Measurements from ENCODE around the gene AP1G1. TPM values are rescaled to one million over a fixed set of nuclear protein-coding genes. Genes with fewer than 3 reads are reported as not detected.

The AP1G1 gene
- total and polyA plus RNA-seq, 3 experiments from 2014 or later: 10.9 to 83.3 (median 80.4) TPM

DNA sequence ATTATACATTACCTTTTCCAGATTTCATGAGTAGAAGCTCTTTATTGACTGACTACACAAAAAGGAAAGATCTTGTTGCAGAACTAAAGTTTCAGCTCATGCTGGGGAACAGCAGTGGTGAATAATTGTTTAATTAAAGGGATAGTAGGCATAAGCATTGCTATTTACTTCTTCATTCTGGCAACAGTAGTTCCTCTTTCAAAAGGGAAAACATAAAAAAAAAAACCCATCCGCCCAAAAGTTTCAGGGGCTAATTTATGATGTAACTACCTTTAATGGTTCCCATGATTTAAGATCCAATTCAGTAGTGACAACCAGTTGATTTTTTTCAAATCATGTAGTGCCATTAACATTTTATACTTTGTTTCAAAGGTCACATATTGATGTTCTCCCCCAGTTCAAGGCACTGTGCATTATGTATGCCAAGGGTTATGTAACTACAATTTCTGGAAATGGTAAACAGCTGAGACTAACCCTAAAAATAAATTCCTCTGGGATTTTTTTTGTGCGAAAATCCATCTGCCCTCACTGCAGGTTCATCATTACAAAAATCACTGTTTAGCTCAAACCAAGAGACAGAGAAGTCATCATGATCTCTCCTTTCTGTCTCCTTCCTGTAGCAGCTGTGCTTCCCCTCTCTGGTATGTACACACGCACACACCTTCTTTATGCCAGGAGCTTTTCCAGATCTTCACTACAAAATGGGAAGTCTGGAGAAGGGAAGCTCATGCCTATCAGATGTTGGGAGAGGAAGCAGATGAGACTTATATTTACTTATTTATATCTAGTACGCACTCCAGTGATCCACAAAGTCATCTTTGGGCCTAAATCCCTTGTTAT lies 81.9 kb downstream of the AP1G1 start:
- peaks cover 0 to 28% (median 2%) of the 10 kb centered on the region in 3 donors for H3K36me3 Mint-ChIP-seq
- H3K9me3 Mint-ChIP-seq: no peaks in the 10 kb centered on the region
- ChIA-PET POLR2A (interaction anchor here (0.5 to 0.7 kb wide), 2 partner anchors 61 to 167 kb away, joined by 3 read pairs; no protein-coding TSS in a partner anchor), CTCF (interaction anchor here (1.1 to 1.4 kb wide), 2 partner anchors 11 to 162 kb away, joined by 3 to 4 read pairs; no protein-coding TSS in a partner anchor)
- Histone ChIP-seq H3K4me1 (ENCODE audit: insufficient read depth, low read length) (peaks cover 6% of the 10 kb centered on the region), H3K27me3 (ENCODE audit: insufficient read depth, low read length, poor library complexity, severe bottlenecking) (no peaks in the 10 kb centered on the region), H3K9me3 (ENCODE audit: low read length) (no peaks in the 10 kb centered on the region), H3K4me3 (ENCODE audit: low read length) (no peak overlapping the region), H3K36me3 (ENCODE audit: insufficient read depth, low read length) (peaks cover 3% of the 10 kb centered on the region), H3K27ac (ENCODE audit: low read depth, low read length) (no peak overlapping the region)
- H3K27me3 Mint-ChIP-seq: no peaks in the 10 kb centered on the region
- H3K4me3 Mint-ChIP-seq: peak overlapping the region in 1 of 7 donors; percentile 34
- DNase-seq: no peak
- peaks cover 13 to 18% (median 17%) of the 10 kb centered on the region in 3 donors for H3K4me1 Mint-ChIP-seq
- H3K27ac Mint-ChIP-seq: peak overlapping the region in 1 of 8 donors; percentile 30

DNA sequence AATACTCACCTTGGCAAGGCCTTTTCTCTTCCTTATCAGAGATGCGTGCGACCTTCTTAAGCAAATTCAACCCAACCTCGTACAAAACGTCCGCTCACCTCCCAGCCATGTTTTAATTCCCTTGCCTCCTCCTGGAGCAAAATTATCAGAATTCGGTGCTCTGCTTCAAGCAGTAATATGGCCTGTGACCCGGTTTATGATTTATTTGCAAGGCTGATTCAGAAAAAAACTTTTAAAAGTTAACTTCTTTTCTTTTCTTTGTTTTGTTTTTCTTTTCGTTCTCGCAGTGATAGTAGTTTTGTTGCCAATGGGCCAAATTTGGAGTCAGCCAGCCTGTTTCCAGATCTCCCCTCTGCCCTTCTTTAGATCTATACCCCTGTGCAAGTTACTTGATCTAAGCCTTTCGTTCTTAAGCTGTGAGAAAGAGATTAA lies 84.3 kb downstream of the AP1G1 start, which contains the start of gene PHLPP2:
PHLPP2 (minus strand) TSS at position 382 of the 432 bp plus-strand sequence. CDS start 9,906 bp downstream, outside the sequence.
- peaks cover 6% of the 10 kb centered on the region for H3K4me1 ChIP-seq (ENCODE audit: insufficient read depth, low read length)
- H3K27ac ChIP-seq (ENCODE audit: low read depth, low read length): peak within 1 kb of the TSS; percentile 51
- Mint-ChIP-seq H3K27me3 (no peaks in the 10 kb centered on the region), H3K4me1 (peaks cover 13 to 19% (median 18%) of the 10 kb centered on the region in 3 donors), H3K36me3 (peaks cover 0 to 5% (median 0%) of the 10 kb centered on the region in 3 donors), H3K9me3 (no peaks in the 10 kb centered on the region), H3K27ac (peak within 1 kb of the TSS; percentile 51 to 95 (median 86)), H3K4me3 (peak within 1 kb of the TSS; percentile 80 to 89 (median 86))
- ChIA-PET POLR2A (no interaction called here), CTCF (no interaction called here)
- no peaks in the 10 kb centered on the region for H3K27me3 ChIP-seq (ENCODE audit: insufficient read depth, low read length, poor library complexity, severe bottlenecking)
- DNase-seq: no peak
- H3K4me3 ChIP-seq (ENCODE audit: low read length): peak within 1 kb of the TSS; percentile 43
- no peaks in the 10 kb centered on the region for H3K9me3 ChIP-seq (ENCODE audit: low read length)
- H3K36me3 ChIP-seq (ENCODE audit: insufficient read depth, low read length): no peaks in the 10 kb centered on the region

DNA sequence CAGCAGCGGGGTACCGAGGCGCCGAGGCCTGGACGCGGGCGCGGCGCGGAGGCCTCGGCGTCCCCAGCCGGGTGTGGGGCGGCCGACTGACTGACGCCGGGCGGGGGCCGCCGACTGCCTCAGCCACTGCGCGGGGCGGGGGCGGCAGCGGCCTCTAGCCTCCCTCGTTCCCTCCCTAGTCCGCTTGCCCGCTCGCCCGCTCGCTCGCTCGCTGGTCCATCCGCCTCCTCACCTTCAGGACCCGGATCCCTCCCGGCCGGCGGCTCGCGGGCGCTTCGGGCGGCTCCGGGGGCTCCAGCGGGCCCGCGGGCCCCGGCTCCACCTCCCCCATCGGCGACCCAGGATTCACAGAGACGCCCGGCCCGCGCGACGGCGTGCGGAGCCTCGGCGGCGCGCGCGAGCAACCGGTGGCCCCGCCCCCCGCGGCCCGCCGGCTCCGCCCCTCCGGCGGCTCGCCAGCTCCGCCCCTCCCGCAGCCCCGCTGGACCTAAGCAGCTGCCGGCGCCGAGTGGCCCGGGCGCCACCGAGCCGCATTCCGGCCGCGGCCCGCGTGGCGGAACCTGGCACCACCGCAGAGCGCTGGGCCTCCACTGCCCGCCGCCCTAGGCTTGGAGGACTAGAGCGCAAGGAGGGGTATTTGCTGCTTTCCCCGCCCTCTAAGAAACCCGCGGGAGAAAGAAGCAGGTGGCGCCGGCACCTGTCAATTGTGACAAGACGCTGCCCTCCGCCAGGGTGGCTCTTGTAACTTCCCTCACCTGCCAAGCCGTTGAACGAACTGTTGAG lies 84.9 kb downstream of the AP1G1 start:
- peaks cover 6% of the 10 kb centered on the region for H3K4me1 ChIP-seq (ENCODE audit: insufficient read depth, low read length)
- no peaks in the 10 kb centered on the region for H3K27me3 Mint-ChIP-seq
- no peaks in the 10 kb centered on the region for H3K36me3 ChIP-seq (ENCODE audit: insufficient read depth, low read length)
- peak overlapping the region; percentile 51 to 95 (median 86) for H3K27ac Mint-ChIP-seq
- H3K4me3 ChIP-seq (ENCODE audit: low read length): peak overlapping the region; percentile 43
- peak overlapping the region; percentile 80 to 89 (median 86) for H3K4me3 Mint-ChIP-seq
- H3K4me1 Mint-ChIP-seq: peaks cover 13 to 19% (median 18%) of the 10 kb centered on the region in 3 donors
- no peaks in the 10 kb centered on the region for H3K27me3 ChIP-seq (ENCODE audit: insufficient read depth, low read length, poor library complexity, severe bottlenecking)
- CTCF ChIA-PET: no interaction called here
- peaks cover 0 to 5% (median 3%) of the 10 kb centered on the region in 3 donors for H3K36me3 Mint-ChIP-seq
- no peaks in the 10 kb centered on the region for H3K9me3 ChIP-seq (ENCODE audit: low read length)
- POLR2A ChIA-PET: no interaction called here
- peak; percentile 72 to 89 (median 81) for DNase-seq
- H3K9me3 Mint-ChIP-seq: no peaks in the 10 kb centered on the region
- peak overlapping the region; percentile 51 for H3K27ac ChIP-seq (ENCODE audit: low read depth, low read length)

DNA sequence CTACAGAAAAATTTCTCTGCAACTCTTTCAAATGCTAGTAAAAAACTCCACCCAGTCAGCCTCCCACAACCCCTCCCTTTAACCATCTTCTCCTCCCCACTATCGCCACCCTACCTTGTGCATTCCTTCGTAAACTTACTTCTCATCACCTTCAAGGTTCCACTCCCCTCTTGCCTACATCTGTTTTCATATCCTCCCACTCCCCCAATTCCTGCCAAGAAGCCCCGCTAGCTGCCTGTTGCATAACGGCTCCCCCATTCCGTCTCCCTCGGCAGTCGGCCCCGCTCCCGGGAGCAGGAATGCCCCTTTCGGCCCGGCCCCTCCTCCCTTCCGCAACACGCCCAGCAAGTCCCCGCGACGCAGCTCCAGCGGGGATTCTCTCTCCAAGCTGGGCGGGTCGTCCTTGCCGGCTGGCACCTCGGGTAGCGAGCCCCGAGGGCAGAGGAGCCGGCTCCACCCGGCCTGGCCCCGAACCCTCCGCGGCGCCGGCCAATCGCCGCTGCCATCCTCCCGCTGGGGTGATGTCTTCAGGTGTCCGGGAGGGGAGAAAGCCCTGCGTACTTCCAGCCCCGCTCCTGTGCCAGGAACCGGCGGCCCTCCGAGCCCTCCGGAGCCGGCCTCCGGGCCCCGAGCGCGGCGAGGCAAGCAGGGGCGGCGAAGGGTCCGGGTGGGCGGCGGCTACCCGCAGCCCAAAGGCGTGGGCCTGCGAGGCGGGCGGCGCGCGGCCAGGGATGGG lies 85.7 kb downstream of the AP1G1 start:
- peaks cover 13 to 19% (median 18%) of the 10 kb centered on the region in 3 donors for H3K4me1 Mint-ChIP-seq
- Histone ChIP-seq H3K27me3 (ENCODE audit: insufficient read depth, low read length, poor library complexity, severe bottlenecking) (no peaks in the 10 kb centered on the region), H3K36me3 (ENCODE audit: insufficient read depth, low read length) (no peaks in the 10 kb centered on the region), H3K9me3 (ENCODE audit: low read length) (no peaks in the 10 kb centered on the region), H3K27ac (ENCODE audit: low read depth, low read length) (peak overlapping the region; percentile 51), H3K4me3 (ENCODE audit: low read length) (peak overlapping the region; percentile 86), H3K4me1 (ENCODE audit: insufficient read depth, low read length) (peaks cover 6% of the 10 kb centered on the region)
- H3K27ac Mint-ChIP-seq: peak overlapping the region; percentile 87 to 96 (median 95)
- peak; percentile 55 to 69 (median 58) for DNase-seq
- H3K27me3 Mint-ChIP-seq: no peaks in the 10 kb centered on the region
- H3K36me3 Mint-ChIP-seq: peaks cover 0 to 6% (median 4%) of the 10 kb centered on the region in 3 donors
- H3K4me3 Mint-ChIP-seq: peak overlapping the region; percentile 94 to 97 (median 96)
- CTCF ChIA-PET: no interaction called here
- POLR2A ChIA-PET: no interaction called here
- H3K9me3 Mint-ChIP-seq: no peaks in the 10 kb centered on the region

DNA sequence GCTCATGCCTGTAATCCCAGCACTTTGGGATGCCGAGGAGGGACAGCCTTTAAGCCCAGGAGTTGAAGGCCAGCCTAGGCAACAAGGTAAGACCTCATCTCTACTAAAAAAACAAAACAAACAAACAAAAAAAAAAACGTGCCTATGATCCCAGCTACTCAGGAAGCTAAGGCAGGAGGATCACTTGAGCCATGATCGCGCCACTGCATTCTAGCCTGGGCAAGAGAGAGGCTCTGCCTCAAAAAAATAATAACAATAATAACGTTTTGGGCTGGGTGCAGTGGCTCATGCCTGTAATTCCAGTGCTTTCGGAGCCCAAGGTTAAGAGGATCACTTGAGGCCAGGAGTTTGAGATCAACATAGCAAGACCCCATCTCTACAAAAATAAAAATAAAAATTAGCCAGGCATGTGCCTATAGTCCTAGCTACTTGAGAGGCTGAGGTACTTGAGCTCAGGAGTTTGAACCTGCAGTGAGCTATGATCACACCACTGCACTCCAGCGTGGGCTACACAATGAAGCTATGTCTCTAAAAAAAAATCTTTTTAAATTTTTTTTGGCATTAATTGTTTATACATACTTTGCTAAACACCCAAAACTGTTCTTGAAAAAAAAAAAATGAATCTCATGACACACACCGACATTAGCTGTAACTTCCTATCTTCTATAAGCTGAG lies 87.4 kb downstream of the AP1G1 start:
- H3K36me3 ChIP-seq (ENCODE audit: insufficient read depth, low read length): no peaks in the 10 kb centered on the region
- peaks cover 0 to 9% (median 4%) of the 10 kb centered on the region in 3 donors for H3K36me3 Mint-ChIP-seq
- no peaks in the 10 kb centered on the region for H3K27me3 Mint-ChIP-seq
- no peak overlapping the region for H3K27ac ChIP-seq (ENCODE audit: low read depth, low read length)
- H3K4me1 Mint-ChIP-seq: peaks cover 13 to 25% (median 18%) of the 10 kb centered on the region in 3 donors
- no peaks in the 10 kb centered on the region for H3K9me3 ChIP-seq (ENCODE audit: low read length)
- H3K27me3 ChIP-seq (ENCODE audit: insufficient read depth, low read length, poor library complexity, severe bottlenecking): no peaks in the 10 kb centered on the region
- ChIA-PET POLR2A (no interaction called here), CTCF (interaction anchor here (1.3 kb wide), 1 partner anchor 161 kb away, joined by 5 read pairs; no protein-coding TSS in a partner anchor)
- peaks cover 6% of the 10 kb centered on the region for H3K4me1 ChIP-seq (ENCODE audit: insufficient read depth, low read length)
- H3K4me3 ChIP-seq (ENCODE audit: low read length): no peak overlapping the region
- H3K4me3 Mint-ChIP-seq: peak overlapping the region in 2 of 7 donors; percentile 19 to 59
- no peak for DNase-seq
- H3K9me3 Mint-ChIP-seq: no peaks in the 10 kb centered on the region
- no peak overlapping the region for H3K27ac Mint-ChIP-seq

DNA sequence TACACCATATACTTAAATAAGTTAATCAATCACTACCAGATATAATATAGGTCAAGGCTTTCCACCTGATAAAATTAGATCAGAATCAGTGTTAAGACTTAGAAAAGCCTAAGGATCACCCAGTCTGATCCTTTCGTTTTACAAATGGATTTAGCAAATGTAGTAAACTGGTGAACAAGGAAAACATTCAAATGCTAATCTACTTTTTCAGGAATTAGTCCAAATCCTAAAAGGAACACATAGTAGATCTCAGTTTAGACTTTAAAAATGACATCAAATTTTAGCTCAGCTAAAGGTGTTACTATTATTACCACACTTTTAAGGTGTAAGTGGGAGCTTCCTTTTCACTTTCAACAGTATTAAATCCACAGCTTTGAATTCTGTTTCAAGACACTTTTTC lies 96.1 kb downstream of the AP1G1 start:
- Histone ChIP-seq H3K36me3 (ENCODE audit: insufficient read depth, low read length) (no peaks in the 10 kb centered on the region), H3K9me3 (ENCODE audit: low read length) (no peaks in the 10 kb centered on the region), H3K4me3 (ENCODE audit: low read length) (no peak overlapping the region), H3K27ac (ENCODE audit: low read depth, low read length) (no peak overlapping the region), H3K4me1 (ENCODE audit: insufficient read depth, low read length) (no peaks in the 10 kb centered on the region), H3K27me3 (ENCODE audit: insufficient read depth, low read length, poor library complexity, severe bottlenecking) (no peaks in the 10 kb centered on the region)
- H3K27ac Mint-ChIP-seq: no peak overlapping the region
- H3K9me3 Mint-ChIP-seq: no peaks in the 10 kb centered on the region
- no peak for DNase-seq
- peaks cover 0 to 24% (median 7%) of the 10 kb centered on the region in 3 donors for H3K36me3 Mint-ChIP-seq
- H3K4me3 Mint-ChIP-seq: no peak overlapping the region
- ChIA-PET POLR2A (no interaction called here), CTCF (interaction anchor here (1.5 kb wide), 1 partner anchor 15 kb away, joined by 3 read pairs; no protein-coding TSS in a partner anchor)
- no peaks in the 10 kb centered on the region for H3K27me3 Mint-ChIP-seq
- peaks cover 0 to 17% (median 4%) of the 10 kb centered on the region in 3 donors for H3K4me1 Mint-ChIP-seq

DNA sequence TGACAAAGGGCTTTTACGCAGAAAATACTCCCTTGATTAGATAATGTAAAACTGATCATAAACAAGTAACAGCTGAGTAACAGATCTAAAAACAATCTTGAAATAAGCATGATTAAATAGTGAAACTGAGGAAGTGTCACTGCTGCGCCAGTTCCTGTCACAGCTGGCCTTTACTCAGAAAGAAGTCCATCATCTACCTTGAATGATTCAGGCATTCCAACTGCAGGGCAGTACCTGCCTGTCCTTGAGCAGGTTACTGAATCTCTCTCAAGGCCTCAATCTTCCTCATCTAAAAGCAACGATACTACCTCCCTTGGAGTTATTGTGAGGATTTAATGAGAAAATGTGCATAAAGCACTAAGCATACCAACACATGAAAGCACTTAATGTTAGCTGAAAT lies 96.8 kb downstream of the AP1G1 start:
- POLR2A ChIA-PET: no interaction called here
- H3K9me3 ChIP-seq (ENCODE audit: low read length): no peaks in the 10 kb centered on the region
- no peak overlapping the region for H3K27ac ChIP-seq (ENCODE audit: low read depth, low read length)
- no peaks in the 10 kb centered on the region for H3K9me3 Mint-ChIP-seq
- no peaks in the 10 kb centered on the region for H3K4me1 ChIP-seq (ENCODE audit: insufficient read depth, low read length)
- H3K4me1 Mint-ChIP-seq: peaks cover 0 to 17% (median 4%) of the 10 kb centered on the region in 3 donors
- no peaks in the 10 kb centered on the region for H3K36me3 ChIP-seq (ENCODE audit: insufficient read depth, low read length)
- peaks cover 0 to 22% (median 7%) of the 10 kb centered on the region in 3 donors for H3K36me3 Mint-ChIP-seq
- H3K27me3 Mint-ChIP-seq: no peaks in the 10 kb centered on the region
- no peak overlapping the region for H3K4me3 ChIP-seq (ENCODE audit: low read length)
- no peak overlapping the region for H3K4me3 Mint-ChIP-seq
- CTCF ChIA-PET: no interaction called here
- no peak for DNase-seq
- no peaks in the 10 kb centered on the region for H3K27me3 ChIP-seq (ENCODE audit: insufficient read depth, low read length, poor library complexity, severe bottlenecking)
- no peak overlapping the region for H3K27ac Mint-ChIP-seq

All from CD8-positive, alpha-beta memory T cell (primary cell).